ENCODE data around the gene NTMT1.

DNA sequence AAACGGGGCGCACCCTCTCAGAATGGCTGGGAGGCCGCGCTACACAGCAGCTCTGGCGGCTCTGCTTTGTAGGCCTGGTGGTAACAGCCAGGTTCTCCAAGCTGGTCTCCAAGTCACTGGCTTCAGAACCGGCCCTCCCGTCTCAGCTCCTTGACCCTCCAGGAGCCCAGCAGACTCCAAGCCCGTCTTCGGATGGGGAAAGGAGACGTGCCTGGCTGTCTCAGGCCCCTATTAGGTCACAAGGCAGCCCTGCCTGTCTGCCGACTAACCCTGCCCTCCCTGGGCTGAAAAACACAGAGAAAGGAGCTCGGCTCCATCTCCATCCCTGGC is 13.8 kb downstream of the NTMT1 start:
- TF ChIP-seq, protein P1, sequence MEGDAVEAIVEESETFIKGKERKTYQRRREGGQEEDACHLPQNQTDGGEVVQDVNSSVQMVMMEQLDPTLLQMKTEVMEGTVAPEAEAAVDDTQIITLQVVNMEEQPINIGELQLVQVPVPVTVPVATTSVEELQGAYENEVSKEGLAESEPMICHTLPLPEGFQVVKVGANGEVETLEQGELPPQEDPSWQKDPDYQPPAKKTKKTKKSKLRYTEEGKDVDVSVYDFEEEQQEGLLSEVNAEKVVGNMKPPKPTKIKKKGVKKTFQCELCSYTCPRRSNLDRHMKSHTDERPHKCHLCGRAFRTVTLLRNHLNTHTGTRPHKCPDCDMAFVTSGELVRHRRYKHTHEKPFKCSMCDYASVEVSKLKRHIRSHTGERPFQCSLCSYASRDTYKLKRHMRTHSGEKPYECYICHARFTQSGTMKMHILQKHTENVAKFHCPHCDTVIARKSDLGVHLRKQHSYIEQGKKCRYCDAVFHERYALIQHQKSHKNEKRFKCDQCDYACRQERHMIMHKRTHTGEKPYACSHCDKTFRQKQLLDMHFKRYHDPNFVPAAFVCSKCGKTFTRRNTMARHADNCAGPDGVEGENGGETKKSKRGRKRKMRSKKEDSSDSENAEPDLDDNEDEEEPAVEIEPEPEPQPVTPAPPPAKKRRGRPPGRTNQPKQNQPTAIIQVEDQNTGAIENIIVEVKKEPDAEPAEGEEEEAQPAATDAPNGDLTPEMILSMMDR (IDR thresholded peaks at IDR 0.05), result no peak
- TF ChIP-seq POLR2A (IDR thresholded peaks at IDR 0.05), result no peak
